ENCODE data around the gene XRCC3. TPM values are rescaled to one million over a fixed set of nuclear protein-coding genes. Genes with fewer than 3 reads are reported as not detected.

Gene XRCC3
- total RNA-seq, 1 donor = 4.6 TPM

DNA sequence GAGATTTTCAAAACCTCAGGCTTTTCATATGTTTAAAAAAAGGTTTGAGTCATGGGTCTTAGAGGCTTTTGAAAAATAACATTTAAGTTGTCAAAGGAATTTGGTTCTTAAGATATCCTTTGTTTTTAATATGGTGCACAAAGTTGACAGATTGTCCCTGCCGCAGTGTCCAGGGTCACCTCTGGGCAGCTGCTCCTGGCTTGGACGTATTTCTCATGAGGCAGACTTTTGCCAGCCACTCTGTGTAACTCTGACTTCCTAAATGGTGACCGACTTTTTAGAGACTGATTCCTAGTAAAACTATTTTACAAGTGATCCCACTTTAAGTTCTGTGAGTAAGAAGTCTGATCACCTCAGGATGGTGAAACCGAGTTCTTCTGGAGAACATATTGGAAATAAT, 27.5 kb downstream of the XRCC3 start:
- Histone ChIP-seq H3K4me3 (ENCODE audit: low read length) (no peak overlapping the region), H3K27me3 (ENCODE audit: insufficient read depth, low read length) (no peaks in the 10 kb centered on the region), H3K9me3 (ENCODE audit: low read depth, low read length) (no peaks in the 10 kb centered on the region), H3K4me1 (ENCODE audit: insufficient read depth, low read length) (no peaks in the 10 kb centered on the region)

DNA sequence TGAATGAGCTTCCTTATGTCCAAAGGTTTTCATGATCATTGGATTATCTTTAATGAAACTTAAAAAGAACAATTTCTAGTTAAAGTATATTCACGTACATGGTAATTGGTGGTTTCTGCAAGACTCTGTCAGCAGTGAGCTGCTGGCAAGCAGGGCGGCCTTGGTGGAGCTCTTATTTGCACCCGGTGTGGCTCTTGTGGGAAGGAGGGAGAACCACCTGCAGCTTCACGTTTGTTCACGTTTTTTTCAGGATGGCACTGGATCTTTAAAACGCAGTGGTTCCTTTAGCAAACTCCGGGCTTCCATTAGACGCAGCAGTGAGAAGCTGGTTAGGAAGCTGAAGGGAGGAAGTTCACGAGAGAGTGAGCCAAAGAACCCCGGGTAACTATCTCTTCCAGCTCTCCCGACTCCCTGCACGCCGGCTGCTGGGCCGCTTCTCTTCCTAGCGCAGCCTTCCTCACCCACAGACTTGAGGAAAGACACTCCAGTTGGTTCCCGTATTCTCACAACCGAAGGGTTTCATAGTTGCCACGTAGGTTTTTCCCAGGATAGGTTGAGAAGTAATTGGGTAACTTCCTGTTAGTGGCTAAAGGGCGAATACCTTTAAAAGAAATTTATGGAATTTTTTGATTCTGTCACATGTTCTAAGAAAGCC, 28.3 kb downstream of the XRCC3 start:
- H3K9me3 ChIP-seq (ENCODE audit: low read depth, low read length) = no peaks in the 10 kb centered on the region
- H3K4me1 ChIP-seq (ENCODE audit: insufficient read depth, low read length) = no peaks in the 10 kb centered on the region
- no peak overlapping the region for H3K4me3 ChIP-seq (ENCODE audit: low read length)
- H3K27me3 ChIP-seq (ENCODE audit: insufficient read depth, low read length) = no peaks in the 10 kb centered on the region

GRCh38 chr14:103685276-103686211, 29.7 kb downstream of the XRCC3 start:
- Histone ChIP-seq H3K27me3 (ENCODE audit: insufficient read depth, low read length) (no peaks in the 10 kb centered on the region), H3K4me1 (ENCODE audit: insufficient read depth, low read length) (no peaks in the 10 kb centered on the region), H3K4me3 (ENCODE audit: low read length) (no peak overlapping the region), H3K9me3 (ENCODE audit: low read depth, low read length) (no peaks in the 10 kb centered on the region)

- Histone ChIP-seq H3K9me3 (ENCODE audit: low read depth, low read length) (no peaks in the 10 kb centered on the region), H3K4me3 (ENCODE audit: low read length) (no peak overlapping the region), H3K27me3 (ENCODE audit: insufficient read depth, low read length) (no peaks in the 10 kb centered on the region), H3K4me1 (ENCODE audit: insufficient read depth, low read length) (no peaks in the 10 kb centered on the region)
Observed at GRCh38 chr14:103684871-103685270, 30.4 kb downstream of the XRCC3 start.

DNA sequence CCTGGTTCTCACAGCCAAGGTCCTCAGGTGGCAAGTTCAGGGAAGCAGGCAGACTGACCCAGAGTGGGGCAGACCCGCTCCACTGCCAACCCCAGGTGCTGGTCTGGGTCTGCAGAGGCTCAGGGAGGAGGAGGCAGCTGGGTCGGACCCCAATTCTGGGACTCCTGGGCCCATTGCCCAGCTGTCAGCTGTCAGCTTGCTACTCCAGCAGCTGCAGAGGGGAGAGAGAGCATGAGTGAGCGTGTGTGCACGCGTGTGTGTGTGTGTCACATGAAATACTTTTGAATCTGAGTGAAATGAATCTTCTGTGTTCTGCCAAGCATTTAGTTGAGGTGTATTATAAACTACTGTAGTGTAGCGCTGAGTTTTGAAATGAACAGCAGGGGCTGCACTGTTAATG, 30.8 kb downstream of the XRCC3 start:
- H3K9me3 ChIP-seq (ENCODE audit: low read depth, low read length) = no peaks in the 10 kb centered on the region
- no peak overlapping the region for H3K4me3 ChIP-seq (ENCODE audit: low read length)
- H3K4me1 ChIP-seq (ENCODE audit: insufficient read depth, low read length) = no peaks in the 10 kb centered on the region
- H3K27me3 ChIP-seq (ENCODE audit: insufficient read depth, low read length) = no peaks in the 10 kb centered on the region

GRCh38 chr14:103683139-103683538, 32.1 kb downstream of the XRCC3 start:
- no peaks in the 10 kb centered on the region for H3K27me3 ChIP-seq (ENCODE audit: insufficient read depth, low read length)
- no peaks in the 10 kb centered on the region for H3K4me1 ChIP-seq (ENCODE audit: insufficient read depth, low read length)
- no peak overlapping the region for H3K4me3 ChIP-seq (ENCODE audit: low read length)
- H3K9me3 ChIP-seq (ENCODE audit: low read depth, low read length) = no peaks in the 10 kb centered on the region

DNA sequence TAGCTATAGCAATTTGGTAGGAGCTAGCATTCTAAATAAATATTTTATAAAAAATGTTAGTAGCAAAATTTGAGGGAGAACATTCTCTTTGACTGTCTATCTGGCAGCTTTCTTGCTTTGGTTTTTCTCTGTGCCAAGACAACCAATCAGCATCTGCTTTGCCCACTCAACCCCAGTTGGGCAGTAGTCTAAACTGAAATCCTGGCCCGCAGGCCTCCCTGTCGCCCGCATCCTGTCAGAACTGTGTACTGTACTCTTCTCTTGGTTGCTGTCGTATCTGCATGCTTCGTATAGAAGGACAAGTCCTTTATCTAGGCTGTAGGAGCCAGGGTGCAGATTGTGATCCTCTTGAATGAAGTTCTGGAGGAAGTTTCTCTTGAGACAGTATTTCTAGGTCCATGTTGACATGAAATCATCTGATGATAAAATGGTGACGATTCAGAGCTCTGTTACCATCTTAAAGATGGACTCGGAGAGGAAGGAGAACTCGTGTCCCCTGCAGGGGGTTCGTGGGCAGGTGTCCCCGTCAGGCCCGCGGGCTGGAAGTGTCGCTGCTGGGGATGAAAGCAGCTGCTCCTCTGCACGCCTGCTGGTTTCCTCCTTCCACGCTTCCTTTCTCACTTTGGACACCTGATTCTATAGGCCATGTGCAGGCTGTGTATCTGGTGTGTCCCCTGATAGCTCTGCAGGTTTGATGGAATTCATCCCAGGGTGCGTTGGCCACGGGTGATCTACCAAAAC, 34.6 kb downstream of the XRCC3 start:
- Histone ChIP-seq H3K27me3 (ENCODE audit: insufficient read depth, low read length) (no peaks in the 10 kb centered on the region), H3K9me3 (ENCODE audit: low read depth, low read length) (no peaks in the 10 kb centered on the region), H3K4me3 (ENCODE audit: low read length) (no peak overlapping the region), H3K4me1 (ENCODE audit: insufficient read depth, low read length) (no peaks in the 10 kb centered on the region)

DNA sequence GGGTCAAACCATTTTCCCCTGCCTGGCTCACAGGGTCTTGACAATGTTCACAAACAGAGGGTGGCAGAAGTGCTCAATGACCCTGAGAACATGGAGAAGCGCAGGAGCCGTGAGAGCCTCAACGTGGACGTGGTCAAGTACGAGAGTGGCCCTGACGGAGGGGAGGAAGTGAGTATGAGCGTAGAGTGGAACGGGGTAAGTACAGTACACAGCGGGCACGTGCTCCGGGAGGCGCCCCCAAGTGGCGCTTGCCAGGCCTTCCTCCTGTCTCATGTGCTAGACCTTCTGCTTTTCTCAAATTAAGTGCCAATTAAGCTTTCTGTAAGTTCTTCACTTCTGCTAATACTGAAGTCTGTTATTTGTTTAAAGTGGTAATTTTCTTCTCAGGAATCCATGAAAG, 35.9 kb downstream of the XRCC3 start:
- Histone ChIP-seq H3K9me3 (ENCODE audit: low read depth, low read length) (no peaks in the 10 kb centered on the region), H3K27me3 (ENCODE audit: insufficient read depth, low read length) (no peaks in the 10 kb centered on the region), H3K4me3 (ENCODE audit: low read length) (no peak overlapping the region), H3K4me1 (ENCODE audit: insufficient read depth, low read length) (no peaks in the 10 kb centered on the region)

GRCh38 chr14:103676881-103677675, 38.2 kb downstream of the XRCC3 start:
- no peak overlapping the region for H3K4me3 ChIP-seq (ENCODE audit: low read length)
- no peaks in the 10 kb centered on the region for H3K4me1 ChIP-seq (ENCODE audit: insufficient read depth, low read length)
- no peaks in the 10 kb centered on the region for H3K27me3 ChIP-seq (ENCODE audit: insufficient read depth, low read length)
- no peaks in the 10 kb centered on the region for H3K9me3 ChIP-seq (ENCODE audit: low read depth, low read length)

GRCh38 chr14:103675957-103676356, 39.3 kb downstream of the XRCC3 start:
- no peak overlapping the region for H3K4me3 ChIP-seq (ENCODE audit: low read length)
- H3K4me1 ChIP-seq (ENCODE audit: insufficient read depth, low read length) = no peaks in the 10 kb centered on the region
- no peaks in the 10 kb centered on the region for H3K27me3 ChIP-seq (ENCODE audit: insufficient read depth, low read length)
- H3K9me3 ChIP-seq (ENCODE audit: low read depth, low read length) = no peaks in the 10 kb centered on the region

DNA sequence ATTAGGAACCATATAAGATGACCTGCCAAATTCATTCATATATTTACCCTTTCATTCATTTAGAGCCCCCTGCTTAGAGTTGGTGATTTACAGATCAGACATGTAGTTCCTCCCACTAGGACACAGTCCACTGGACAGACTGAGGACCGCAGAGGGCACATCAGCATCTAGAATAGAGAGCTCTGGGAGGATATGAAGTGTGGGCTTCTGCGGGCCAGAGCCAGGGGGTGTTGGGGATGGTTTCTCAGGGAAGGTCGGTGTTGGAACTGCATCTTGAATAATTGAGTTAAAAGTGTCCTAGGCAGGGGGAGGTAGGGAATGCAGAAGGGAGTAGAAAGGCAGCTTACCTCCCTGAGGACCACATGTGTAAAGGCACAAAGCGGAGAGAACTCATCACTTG, 43.3 kb downstream of the XRCC3 start:
- Histone ChIP-seq H3K4me1 (ENCODE audit: insufficient read depth, low read length) (no peaks in the 10 kb centered on the region), H3K27me3 (ENCODE audit: insufficient read depth, low read length) (no peaks in the 10 kb centered on the region), H3K4me3 (ENCODE audit: low read length) (no peak overlapping the region), H3K9me3 (ENCODE audit: low read depth, low read length) (no peaks in the 10 kb centered on the region)

GRCh38 chr14:103669370-103669769, 45.9 kb downstream of the XRCC3 start:
- Histone ChIP-seq H3K27me3 (ENCODE audit: insufficient read depth, low read length) (no peaks in the 10 kb centered on the region), H3K9me3 (ENCODE audit: low read depth, low read length) (no peaks in the 10 kb centered on the region), H3K4me1 (ENCODE audit: insufficient read depth, low read length) (no peaks in the 10 kb centered on the region), H3K4me3 (ENCODE audit: low read length) (no peak overlapping the region)

GRCh38 chr14:103668117-103668516, 47.1 kb downstream of the XRCC3 start:
- Histone ChIP-seq H3K4me3 (ENCODE audit: low read length) (no peak overlapping the region), H3K9me3 (ENCODE audit: low read depth, low read length) (no peaks in the 10 kb centered on the region), H3K27me3 (ENCODE audit: insufficient read depth, low read length) (no peaks in the 10 kb centered on the region), H3K4me1 (ENCODE audit: insufficient read depth, low read length) (no peaks in the 10 kb centered on the region)

- H3K4me3 ChIP-seq (ENCODE audit: low read length) = no peak overlapping the region
Observed at GRCh38 chr14:103667671-103668070, 47.6 kb downstream of the XRCC3 start.

More at GRCh38 chr14:103667671-103668070, 47.6 kb downstream of the XRCC3 start:
- no peaks in the 10 kb centered on the region for H3K4me1 ChIP-seq (ENCODE audit: insufficient read depth, low read length)
- H3K27me3 ChIP-seq (ENCODE audit: insufficient read depth, low read length) = no peaks in the 10 kb centered on the region
- no peaks in the 10 kb centered on the region for H3K9me3 ChIP-seq (ENCODE audit: low read depth, low read length)
